Vagina (tissue), 2 donors: ENCODE data around the gene USP53.

Source experiments
- POLR2A ChIP-seq, 2 donors: fragments of 450-650 bp; IDR thresholded peaks; one replicate each; pipeline ENCODE4 v1.6.1; 2017; ENCODE audit warnings: antibody characterized with exemption in 2 of 2, mild to moderate bottlenecking in 2 of 2, moderate library complexity in 2 of 2
- POLR2AphosphoS5 ChIP-seq, 2 donors: sonication (generic); formaldehyde crosslinking; IDR thresholded peaks; one replicate each; pipeline ENCODE4 v1.9.0; 2017; ENCODE audit warnings: antibody characterized with exemption in 2 of 2, mild to moderate bottlenecking in 2 of 2, low read depth in 1 of 2; ENCODE audit not compliant: insufficient read depth in 1 of 2
- TF ChIP-seq, protein P1 (sequence below), 3 experiments: fragments of 450-650 bp in 2 of 3; fragments of 200-600 bp in 1 of 3; sonication (generic) in 1 of 3; IDR thresholded peaks; one replicate each; pipeline ENCODE4 v1.5.1; 2017 to 2019; ENCODE audit warnings: antibody characterized with exemption in 3 of 3, mild to moderate bottlenecking in 2 of 3, moderate library complexity in 2 of 3

DNA sequence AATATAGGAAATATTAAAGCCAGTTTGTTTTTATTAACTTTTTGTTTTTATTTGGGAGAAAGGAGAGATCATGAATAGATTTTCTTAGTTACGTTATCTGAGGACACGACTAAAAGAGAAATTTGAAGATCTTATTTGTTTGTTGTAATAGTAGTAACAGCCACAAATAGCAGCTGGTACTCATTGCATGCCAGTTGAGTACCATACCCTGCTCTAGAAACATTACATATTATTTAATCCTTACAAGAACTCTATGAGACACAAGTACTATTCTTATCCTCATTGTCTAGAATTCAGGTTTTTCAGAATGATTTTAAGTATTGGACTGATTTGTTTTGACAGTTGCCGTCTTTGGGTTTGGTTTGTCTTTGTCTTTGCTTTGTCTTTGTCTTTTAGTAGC is 31.8 kb downstream of the USP53 start:
- TF ChIP-seq POLR2A (IDR thresholded peaks at IDR 0.05) (no peak), POLR2AphosphoS5 (IDR thresholded peaks at IDR 0.05; ENCODE audit: insufficient read depth in 1 of 2, low read depth in 1 of 2) (no peak)
- TF ChIP-seq, protein P1, sequence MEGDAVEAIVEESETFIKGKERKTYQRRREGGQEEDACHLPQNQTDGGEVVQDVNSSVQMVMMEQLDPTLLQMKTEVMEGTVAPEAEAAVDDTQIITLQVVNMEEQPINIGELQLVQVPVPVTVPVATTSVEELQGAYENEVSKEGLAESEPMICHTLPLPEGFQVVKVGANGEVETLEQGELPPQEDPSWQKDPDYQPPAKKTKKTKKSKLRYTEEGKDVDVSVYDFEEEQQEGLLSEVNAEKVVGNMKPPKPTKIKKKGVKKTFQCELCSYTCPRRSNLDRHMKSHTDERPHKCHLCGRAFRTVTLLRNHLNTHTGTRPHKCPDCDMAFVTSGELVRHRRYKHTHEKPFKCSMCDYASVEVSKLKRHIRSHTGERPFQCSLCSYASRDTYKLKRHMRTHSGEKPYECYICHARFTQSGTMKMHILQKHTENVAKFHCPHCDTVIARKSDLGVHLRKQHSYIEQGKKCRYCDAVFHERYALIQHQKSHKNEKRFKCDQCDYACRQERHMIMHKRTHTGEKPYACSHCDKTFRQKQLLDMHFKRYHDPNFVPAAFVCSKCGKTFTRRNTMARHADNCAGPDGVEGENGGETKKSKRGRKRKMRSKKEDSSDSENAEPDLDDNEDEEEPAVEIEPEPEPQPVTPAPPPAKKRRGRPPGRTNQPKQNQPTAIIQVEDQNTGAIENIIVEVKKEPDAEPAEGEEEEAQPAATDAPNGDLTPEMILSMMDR (IDR thresholded peaks at IDR 0.05) = no peak
